ENCODE results near the gene MXD3. TPM values are rescaled to one million over a fixed set of nuclear protein-coding genes. Genes with fewer than 3 reads are reported as not detected.

MXD3 gene
- total and polyA plus RNA-seq, 2 donors (not counting 1 experiment from before 2014, with no cell fraction given): 1.8 to 6.6 TPM

GRCh38 chr5:177339107-177339638, 27.5 kb upstream of the MXD3 start:
- peaks cover 13% of the 10 kb centered on the region for H3K79me2 ChIP-seq (ENCODE audit: control insufficient read depth, insufficient read depth, low read length)
- H3K27me3 ChIP-seq (ENCODE audit: control insufficient read depth, insufficient read depth, low read length): no peaks in the 10 kb centered on the region
- H3K27ac ChIP-seq (ENCODE audit: insufficient read depth, low read length): no peak overlapping the region
- peaks cover 22% of the 10 kb centered on the region for H3K36me3 ChIP-seq (ENCODE audit: control insufficient read depth, insufficient read depth, low read length)
- no peaks in the 10 kb centered on the region for H4K20me1 ChIP-seq (ENCODE audit: control insufficient read depth, extremely low read depth, insufficient read depth, low read length)
- no peak overlapping the region for H3K4me3 ChIP-seq (replicated peaks in 1 of 4; ENCODE audit: control extremely low read depth in 1 of 4, insufficient read depth in 1 of 4, low read depth in 3 of 4, low read length in 4 of 4)
- no peak overlapping the region for H3K9ac ChIP-seq (ENCODE audit: insufficient read depth, low read length)
- no peaks in the 10 kb centered on the region for H3K9me3 ChIP-seq (ENCODE audit: control insufficient read depth, insufficient read depth, low read depth, low read length)
- TF ChIP-seq, protein P1, sequence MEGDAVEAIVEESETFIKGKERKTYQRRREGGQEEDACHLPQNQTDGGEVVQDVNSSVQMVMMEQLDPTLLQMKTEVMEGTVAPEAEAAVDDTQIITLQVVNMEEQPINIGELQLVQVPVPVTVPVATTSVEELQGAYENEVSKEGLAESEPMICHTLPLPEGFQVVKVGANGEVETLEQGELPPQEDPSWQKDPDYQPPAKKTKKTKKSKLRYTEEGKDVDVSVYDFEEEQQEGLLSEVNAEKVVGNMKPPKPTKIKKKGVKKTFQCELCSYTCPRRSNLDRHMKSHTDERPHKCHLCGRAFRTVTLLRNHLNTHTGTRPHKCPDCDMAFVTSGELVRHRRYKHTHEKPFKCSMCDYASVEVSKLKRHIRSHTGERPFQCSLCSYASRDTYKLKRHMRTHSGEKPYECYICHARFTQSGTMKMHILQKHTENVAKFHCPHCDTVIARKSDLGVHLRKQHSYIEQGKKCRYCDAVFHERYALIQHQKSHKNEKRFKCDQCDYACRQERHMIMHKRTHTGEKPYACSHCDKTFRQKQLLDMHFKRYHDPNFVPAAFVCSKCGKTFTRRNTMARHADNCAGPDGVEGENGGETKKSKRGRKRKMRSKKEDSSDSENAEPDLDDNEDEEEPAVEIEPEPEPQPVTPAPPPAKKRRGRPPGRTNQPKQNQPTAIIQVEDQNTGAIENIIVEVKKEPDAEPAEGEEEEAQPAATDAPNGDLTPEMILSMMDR (conservative IDR thresholded peaks at IDR 0.05 in 1 of 2, IDR thresholded peaks at IDR 0.05 in 1 of 2; ENCODE audit: low read depth in 1 of 2, low read length in 2 of 2): no peak
- TF ChIP-seq EZH2 (IDR thresholded peaks at IDR 0.05; ENCODE audit: low read length, missing control alignments): no peak
- no peak for DNase-seq (ENCODE audit: low read depth in 2 of 2)
- no peak overlapping the region for H2AFZ ChIP-seq (ENCODE audit: low read length)
- H3K4me1 ChIP-seq (ENCODE audit: control insufficient read depth, extremely low read depth, insufficient read depth, low read length): no peaks in the 10 kb centered on the region
- H3K4me2 ChIP-seq (ENCODE audit: extremely low read depth, insufficient read depth, low read length): no peak overlapping the region

DNA sequence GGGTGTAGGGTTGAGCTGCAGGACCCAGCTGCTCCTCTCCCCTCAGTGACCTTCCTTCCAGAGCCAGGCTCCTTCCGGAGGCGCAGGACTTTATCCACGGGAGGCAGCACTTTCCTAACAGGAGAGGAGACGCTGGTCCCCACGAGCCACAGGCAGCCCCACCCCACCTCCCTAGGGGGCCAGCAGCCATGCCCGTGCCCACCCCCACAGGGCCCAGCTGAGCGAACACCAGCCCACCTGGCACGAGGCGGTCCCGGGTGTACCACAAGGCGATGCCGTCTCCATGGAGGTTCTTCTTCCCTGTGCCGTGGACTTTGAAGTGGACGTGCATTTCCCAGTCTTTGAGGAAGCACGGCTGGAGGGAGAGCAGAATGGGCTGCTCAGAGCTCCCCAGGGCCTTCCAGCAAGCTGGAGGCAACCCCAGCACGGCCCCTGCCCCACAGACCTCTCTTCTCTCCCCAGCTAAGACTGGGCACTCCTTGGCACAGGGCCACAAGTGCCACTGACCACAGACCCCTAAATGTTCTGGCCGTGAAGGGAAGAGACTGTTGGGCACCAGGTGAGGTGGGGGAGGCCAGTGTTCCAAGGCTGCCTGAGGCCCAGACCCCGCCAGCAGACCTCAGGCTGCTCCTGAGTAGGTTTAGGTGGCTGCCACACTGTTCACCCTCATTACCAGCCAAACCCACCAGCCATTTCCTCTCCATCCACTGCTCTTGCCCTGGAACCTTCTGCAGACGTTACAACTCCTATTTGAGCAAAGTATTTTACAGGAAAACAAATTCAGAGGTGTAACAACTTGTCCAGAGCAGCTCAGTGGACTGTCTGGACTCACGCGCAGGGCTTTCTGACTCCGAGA, 26.8 kb upstream of the MXD3 start:
- peaks cover 9% of the 10 kb centered on the region for H3K79me2 ChIP-seq (ENCODE audit: control insufficient read depth, insufficient read depth, low read length)
- H3K9ac ChIP-seq (ENCODE audit: insufficient read depth, low read length): no peak overlapping the region
- no peak overlapping the region for H3K27ac ChIP-seq (ENCODE audit: insufficient read depth, low read length)
- no peaks in the 10 kb centered on the region for H3K9me3 ChIP-seq (ENCODE audit: control insufficient read depth, insufficient read depth, low read depth, low read length)
- H3K4me3 ChIP-seq (replicated peaks in 1 of 4; ENCODE audit: control extremely low read depth in 1 of 4, insufficient read depth in 1 of 4, low read depth in 3 of 4, low read length in 4 of 4): no peak overlapping the region
- no peaks in the 10 kb centered on the region for H3K27me3 ChIP-seq (ENCODE audit: control insufficient read depth, insufficient read depth, low read length)
- no peaks in the 10 kb centered on the region for H4K20me1 ChIP-seq (ENCODE audit: control insufficient read depth, extremely low read depth, insufficient read depth, low read length)
- H2AFZ ChIP-seq (ENCODE audit: low read length): no peak overlapping the region
- TF ChIP-seq, protein P1 (conservative IDR thresholded peaks at IDR 0.05 in 1 of 2, IDR thresholded peaks at IDR 0.05 in 1 of 2; ENCODE audit: low read depth in 1 of 2, low read length in 2 of 2): no peak
- no peak for TF ChIP-seq EZH2 (IDR thresholded peaks at IDR 0.05; ENCODE audit: low read length, missing control alignments)
- H3K4me2 ChIP-seq (ENCODE audit: extremely low read depth, insufficient read depth, low read length): no peak overlapping the region
- no peaks in the 10 kb centered on the region for H3K4me1 ChIP-seq (ENCODE audit: control insufficient read depth, extremely low read depth, insufficient read depth, low read length)
- H3K36me3 ChIP-seq (ENCODE audit: control insufficient read depth, insufficient read depth, low read length): peaks cover 28% of the 10 kb centered on the region
- DNase-seq (ENCODE audit: low read depth in 2 of 2): no peak

DNA sequence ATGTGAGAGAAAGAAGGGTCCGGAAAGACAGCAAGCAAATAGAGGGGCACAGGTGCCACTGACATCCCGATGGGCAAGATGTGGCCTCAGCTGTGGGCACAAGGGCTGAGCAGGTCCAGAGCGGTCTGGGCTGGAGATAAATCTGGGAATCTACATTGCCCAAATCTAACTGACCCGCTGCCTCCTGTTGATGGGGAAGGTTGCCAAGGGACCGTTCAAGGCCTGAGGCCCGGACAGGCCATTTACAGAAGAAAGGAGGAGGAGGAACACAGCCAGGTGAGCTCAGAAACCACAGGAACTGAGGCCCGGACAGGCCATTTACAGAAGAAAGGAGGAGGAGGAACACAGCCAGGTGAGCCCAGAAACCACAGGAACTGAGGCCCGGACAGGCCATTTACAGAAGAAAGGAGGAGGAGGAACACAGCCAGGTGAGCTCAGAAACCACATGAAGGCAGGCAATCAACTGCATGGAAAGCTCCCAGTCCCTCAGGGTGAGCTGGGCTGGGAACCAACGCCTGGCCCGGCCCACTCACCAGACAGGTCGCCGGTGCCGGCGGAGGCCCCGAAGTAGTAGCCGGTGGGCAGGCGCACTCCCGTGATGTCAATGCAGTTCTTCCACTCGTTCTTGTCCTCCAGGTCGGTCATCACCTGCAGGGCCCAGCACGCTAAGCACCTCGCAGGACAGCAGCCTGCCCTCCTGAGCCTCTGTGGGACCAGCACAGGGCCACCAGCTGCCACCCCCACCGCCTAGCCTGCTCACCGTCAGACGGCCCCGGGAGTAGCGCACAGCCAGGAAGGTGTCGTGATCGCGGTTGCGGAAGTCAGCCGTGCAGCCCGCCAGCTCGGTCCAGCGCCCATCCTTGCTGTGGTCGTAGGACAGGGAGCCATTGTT, 25.2 kb upstream of the MXD3 start:
- Histone ChIP-seq H2AFZ (ENCODE audit: low read length) (no peak overlapping the region), H3K27ac (ENCODE audit: insufficient read depth, low read length) (no peak overlapping the region), H3K36me3 (ENCODE audit: control insufficient read depth, insufficient read depth, low read length) (peaks cover 34% of the 10 kb centered on the region), H3K4me2 (ENCODE audit: extremely low read depth, insufficient read depth, low read length) (no peak overlapping the region), H3K79me2 (ENCODE audit: control insufficient read depth, insufficient read depth, low read length) (peaks cover 5% of the 10 kb centered on the region), H3K4me1 (ENCODE audit: control insufficient read depth, extremely low read depth, insufficient read depth, low read length) (no peaks in the 10 kb centered on the region), H3K9ac (ENCODE audit: insufficient read depth, low read length) (no peak overlapping the region), H3K4me3 (replicated peaks in 1 of 4; ENCODE audit: control extremely low read depth in 1 of 4, insufficient read depth in 1 of 4, low read depth in 3 of 4, low read length in 4 of 4) (no peak overlapping the region), H3K27me3 (ENCODE audit: control insufficient read depth, insufficient read depth, low read length) (no peaks in the 10 kb centered on the region), H3K9me3 (ENCODE audit: control insufficient read depth, insufficient read depth, low read depth, low read length) (no peaks in the 10 kb centered on the region), H4K20me1 (ENCODE audit: control insufficient read depth, extremely low read depth, insufficient read depth, low read length) (no peaks in the 10 kb centered on the region)
- DNase-seq (ENCODE audit: low read depth in 2 of 2): no peak
- TF ChIP-seq EZH2 (IDR thresholded peaks at IDR 0.05; ENCODE audit: low read length, missing control alignments): no peak
